SHP77 treated with DMSO at 0.1 percent for 48 hours (cell line): Measurements from ENCODE around the gene ZNF419.
"Not testable (repeated sequence)": the region's sequence is repeated elsewhere in the genome, so short reads cannot be mapped to it uniquely, and the experiment has no call there.

Experiments used
- DNase-seq: peaks from one replicate; lab custom pipeline; 2025; lab: John Stamatoyannopoulos, UW

Gene ZNF419

GRCh38 chr19:57487477-57488298 lies at the start of gene ZNF419:
Gene ZNF419, plus strand, starts transcription at chr19:57487750. Its CDS starts 201 bp downstream, at chr19:57487951.
- peak; percentile 65 for DNase-seq

GRCh38 chr19:57437931-57438330 lies 49.6 kb upstream of the ZNF419 start:
- no peak for DNase-seq

- DNase-seq, result no peak
These were observed 48.6 kb upstream of the ZNF419 start for GRCh38 chr19:57438925-57439324.

- no peak for DNase-seq
These were observed 45.4 kb upstream of the ZNF419 start for GRCh38 chr19:57441979-57442752.

- no peak for DNase-seq
These were observed 44.3 kb upstream of the ZNF419 start for GRCh38 chr19:57443121-57443696.

- no peak for DNase-seq
These were observed 35.2 kb upstream of the ZNF419 start for GRCh38 chr19:57452307-57452706.

- no peak for DNase-seq
These were observed 21.7 kb upstream of the ZNF419 start for GRCh38 chr19:57465680-57466381.

- DNase-seq, result no peak
These were observed 21.1 kb upstream of the ZNF419 start for GRCh38 chr19:57466489-57466888.

GRCh38 chr19:57473646-57474045 lies 13.9 kb upstream of the ZNF419 start:
- no peak for DNase-seq

GRCh38 chr19:57477191-57478008 lies 10.2 kb upstream of the ZNF419 start, which contains the start of gene ZNF772:
Gene ZNF772, minus strand, starts transcription at chr19:57477566. Its CDS starts 257 bp downstream, at chr19:57477309.
- DNase-seq, result no peak

- not testable (repeated sequence) for DNase-seq
These were observed 722 bp downstream of the ZNF419 start for GRCh38 chr19:57488299-57488644.

GRCh38 chr19:57499332-57499679 lies 11.8 kb downstream of the ZNF419 start:
- DNase-seq, result not testable (repeated sequence)

GRCh38 chr19:57499680-57500395 lies 12.3 kb downstream of the ZNF419 start, which contains the start of gene ZNF773:
Gene ZNF773, plus strand, starts transcription at chr19:57499938. Its CDS starts 143 bp downstream, at chr19:57500081.
- peak; percentile 76 for DNase-seq

GRCh38 chr19:57500400-57500799 lies 12.8 kb downstream of the ZNF419 start:
- not testable (repeated sequence) for DNase-seq

GRCh38 chr19:57506163-57506562 lies 18.6 kb downstream of the ZNF419 start:
- DNase-seq, result no peak

- no peak for DNase-seq
These were observed 23.9 kb downstream of the ZNF419 start for GRCh38 chr19:57511484-57511883.

- no peak for DNase-seq
These were observed 25.3 kb downstream of the ZNF419 start for GRCh38 chr19:57512845-57513244.

GRCh38 chr19:57515255-57515654 lies 27.7 kb downstream of the ZNF419 start:
- no peak for DNase-seq

- DNase-seq, result not testable (repeated sequence)
These were observed 30.5 kb downstream of the ZNF419 start for GRCh38 chr19:57518021-57518420.

GRCh38 chr19:57527136-57527881 lies 39.8 kb downstream of the ZNF419 start, which contains the start of gene ZNF549:
Gene ZNF549, plus strand, starts transcription at chr19:57527356. Its CDS starts 218 bp downstream, at chr19:57527574.
- DNase-seq, result peak; percentile 51
